ENCODE data around the gene BTBD9. TPM values are rescaled to one million over a fixed set of nuclear protein-coding genes. Genes with fewer than 3 reads are reported as not detected.

Gene BTBD9
- total RNA-seq, 4 donors from 2014 or later: 10.8 to 26.3 (median 15.3) TPM

DNA sequence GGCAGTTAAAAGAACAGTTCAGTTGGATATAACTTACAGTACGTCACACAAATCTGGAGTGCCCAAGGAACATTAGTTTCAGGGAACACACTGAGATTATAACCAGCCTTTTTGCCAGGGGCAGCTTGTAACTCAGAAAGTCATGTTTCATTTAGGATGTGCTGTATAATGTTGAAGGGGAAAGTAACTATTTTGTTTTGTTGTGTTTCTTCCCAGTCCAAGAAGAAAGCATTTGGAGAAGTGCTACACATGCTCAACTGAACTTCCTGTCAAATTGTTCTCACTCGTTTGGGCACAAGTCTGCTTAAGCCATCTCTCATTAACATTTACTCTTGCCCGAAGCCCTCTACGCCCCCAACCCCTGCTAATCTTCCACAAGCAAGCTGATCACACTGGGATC is 157.9 kb downstream of the BTBD9 start:
- ATAC-seq (ENCODE audit: low FRiP score) (no peak), DNase-seq (ENCODE audit: low spot score) (no peak)
- TF ChIP-seq CTCF (IDR thresholded peaks at IDR 0.05): no peak

- no peak for DNase-seq (ENCODE audit: low spot score)
- ATAC-seq (ENCODE audit: low FRiP score): no peak
- TF ChIP-seq CTCF (IDR thresholded peaks at IDR 0.05): no peak
These were observed 158.4 kb downstream of the BTBD9 start for GRCh38 chr6:38481211-38481836.

DNA sequence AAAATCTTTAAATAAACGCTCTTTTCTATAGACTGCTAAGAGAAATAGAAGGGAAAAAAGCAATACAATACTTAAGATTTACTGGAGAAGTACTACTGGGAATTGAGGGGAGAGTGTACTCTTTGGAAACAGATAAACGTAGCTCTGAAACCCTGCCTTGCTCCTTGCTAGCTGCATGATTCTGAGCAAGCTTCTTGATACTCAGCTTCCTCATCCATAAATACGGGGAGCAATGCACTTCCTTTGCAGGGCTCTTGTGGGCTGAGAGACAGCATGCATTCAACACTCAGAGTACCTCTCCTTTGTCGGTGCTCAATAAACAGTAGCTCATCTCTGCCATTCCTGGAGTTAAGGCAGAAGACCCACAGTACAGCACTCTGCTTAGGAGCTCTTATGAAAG is 159.7 kb downstream of the BTBD9 start:
- DNase-seq (ENCODE audit: low spot score) (no peak), ATAC-seq (ENCODE audit: low FRiP score) (no peak)
- TF ChIP-seq CTCF (IDR thresholded peaks at IDR 0.05): no peak

GRCh38 chr6:38479331-38479730 is 160.4 kb downstream of the BTBD9 start:
- DNase-seq (ENCODE audit: low spot score): no peak
- no peak for TF ChIP-seq CTCF (IDR thresholded peaks at IDR 0.05)
- no peak for ATAC-seq (ENCODE audit: low FRiP score)

DNA sequence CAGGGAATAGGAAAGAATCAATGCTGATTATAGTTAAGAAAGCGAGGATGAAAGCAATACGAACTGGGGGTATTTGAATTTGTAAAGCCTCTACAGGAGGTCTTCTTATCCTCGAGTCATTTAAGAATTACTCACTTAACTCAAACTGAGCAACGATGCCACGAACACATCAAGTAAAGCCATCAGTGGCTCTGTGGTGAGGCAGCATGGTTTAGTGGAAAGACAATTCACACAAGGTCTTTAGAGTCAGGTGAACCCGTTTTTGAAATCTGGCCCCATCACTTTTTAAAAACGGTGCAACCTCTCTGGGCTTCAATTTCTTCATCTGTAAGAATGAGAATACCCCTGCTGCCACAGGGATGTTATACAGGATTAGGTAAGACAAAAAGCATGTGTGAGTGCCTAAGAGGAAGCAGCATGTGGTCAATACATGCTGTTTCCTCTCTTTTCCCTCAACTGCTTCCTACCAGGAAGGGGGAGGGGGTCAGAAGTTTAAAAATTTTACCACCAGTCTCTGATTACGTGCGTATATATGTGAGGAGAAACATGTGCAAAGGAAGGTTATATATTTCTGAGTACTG is 162.0 kb downstream of the BTBD9 start:
- no peak for TF ChIP-seq CTCF (IDR thresholded peaks at IDR 0.05)
- no peak for ATAC-seq (ENCODE audit: low FRiP score)
- no peak for DNase-seq (ENCODE audit: low spot score)

GRCh38 chr6:38476888-38477287 is 162.8 kb downstream of the BTBD9 start:
- DNase-seq (ENCODE audit: low spot score) (no peak), ATAC-seq (ENCODE audit: low FRiP score) (no peak)
- no peak for TF ChIP-seq CTCF (IDR thresholded peaks at IDR 0.05)

DNA sequence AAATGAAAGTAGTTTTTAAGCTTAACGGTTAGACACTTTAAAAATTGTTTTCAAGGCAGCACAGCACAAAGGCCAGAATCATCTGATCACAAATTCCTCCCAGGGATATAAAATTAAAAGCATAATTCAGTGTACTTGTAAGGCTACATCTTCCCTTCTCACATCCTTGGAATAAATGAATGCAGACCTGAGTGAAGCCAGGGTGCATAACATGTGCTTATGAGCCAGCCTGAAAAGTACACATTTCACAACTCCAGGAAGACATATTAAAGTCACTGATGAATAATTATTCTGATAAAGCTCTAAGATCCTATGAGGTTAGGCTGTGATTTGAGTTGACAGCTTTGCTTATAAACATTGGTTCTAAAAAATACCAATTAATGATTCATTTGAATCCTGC is 163.6 kb downstream of the BTBD9 start:
- no peak for DNase-seq (ENCODE audit: low spot score)
- TF ChIP-seq CTCF (IDR thresholded peaks at IDR 0.05): no peak
- peak; percentile 83 for ATAC-seq (ENCODE audit: low FRiP score)
